KMS-11 (cell line): ENCODE measurements around the gene PAQR4.

Source experiments
- H2AFZ ChIP-seq: fragments of 200-600 bp; sonication (generic); 2 replicates; pipeline ENCODE4 v1.6.1; 2016; ENCODE audit warnings: antibody characterized with exemption, mixed run types, low read depth
- H3K27ac ChIP-seq: fragments of 200-600 bp; sonication (generic); 2 replicates; pipeline ENCODE4 v1.6.1; 2016; ENCODE audit warnings: mild to moderate bottlenecking, mixed run types
- H3K27me3 ChIP-seq: fragments of 200-600 bp; sonication (generic); 2 replicates; pipeline ENCODE4 v1.6.1; 2017; ENCODE audit warnings: mild to moderate bottlenecking, low read depth, mixed run types, moderate library complexity; ENCODE audit not compliant: insufficient read depth
- H3K36me3 ChIP-seq: fragments of 200-600 bp; sonication (generic); 2 replicates; pipeline ENCODE4 v1.6.1; 2017; ENCODE audit warnings: mild to moderate bottlenecking, mixed run types; ENCODE audit not compliant: insufficient read depth
- H3K4me1 ChIP-seq: fragments of 200-600 bp; sonication (generic); 2 replicates; pipeline ENCODE4 v1.6.1; 2016; ENCODE audit warnings: mild to moderate bottlenecking, low read depth, mixed run types; ENCODE audit not compliant: poor library complexity, severe bottlenecking
- H3K4me2 ChIP-seq: fragments of 200-600 bp; sonication (generic); 2 replicates; pipeline ENCODE4 v1.7.0; 2016; ENCODE audit warnings: mild to moderate bottlenecking, mixed run types
- H3K4me3 ChIP-seq: fragments of 200-600 bp; sonication (generic); IDR thresholded peaks from 2 replicates; pipeline ENCODE4 v1.6.1; 2017; ENCODE audit warnings: low read depth, low read length, mixed read lengths; ENCODE audit not compliant: insufficient read depth
- H3K79me2 ChIP-seq: fragments of 200-600 bp; sonication (generic); 2 replicates; pipeline ENCODE4 v1.6.1; 2016; ENCODE audit warnings: low read depth, mixed run types; ENCODE audit not compliant: insufficient read depth
- H3K9ac ChIP-seq: fragments of 200-600 bp; sonication (generic); 2 replicates; pipeline ENCODE4 v1.6.1; 2016; ENCODE audit warnings: mild to moderate bottlenecking, mixed run types
- H4K20me1 ChIP-seq: fragments of 200-600 bp; sonication (generic); 2 replicates; pipeline ENCODE4 v1.6.1; 2016; ENCODE audit warnings: mild to moderate bottlenecking, mixed run types; ENCODE audit not compliant: insufficient read depth
- TF ChIP-seq, protein P1 (sequence below): fragments of 200-600 bp; sonication (generic); conservative IDR thresholded peaks from 2 replicates; pipeline ENCODE4 v1.6.1; 2017; ENCODE audit warnings: low read depth, mild to moderate bottlenecking, antibody characterized with exemption, low read length, moderate library complexity, mixed read lengths

PAQR4 gene

DNA sequence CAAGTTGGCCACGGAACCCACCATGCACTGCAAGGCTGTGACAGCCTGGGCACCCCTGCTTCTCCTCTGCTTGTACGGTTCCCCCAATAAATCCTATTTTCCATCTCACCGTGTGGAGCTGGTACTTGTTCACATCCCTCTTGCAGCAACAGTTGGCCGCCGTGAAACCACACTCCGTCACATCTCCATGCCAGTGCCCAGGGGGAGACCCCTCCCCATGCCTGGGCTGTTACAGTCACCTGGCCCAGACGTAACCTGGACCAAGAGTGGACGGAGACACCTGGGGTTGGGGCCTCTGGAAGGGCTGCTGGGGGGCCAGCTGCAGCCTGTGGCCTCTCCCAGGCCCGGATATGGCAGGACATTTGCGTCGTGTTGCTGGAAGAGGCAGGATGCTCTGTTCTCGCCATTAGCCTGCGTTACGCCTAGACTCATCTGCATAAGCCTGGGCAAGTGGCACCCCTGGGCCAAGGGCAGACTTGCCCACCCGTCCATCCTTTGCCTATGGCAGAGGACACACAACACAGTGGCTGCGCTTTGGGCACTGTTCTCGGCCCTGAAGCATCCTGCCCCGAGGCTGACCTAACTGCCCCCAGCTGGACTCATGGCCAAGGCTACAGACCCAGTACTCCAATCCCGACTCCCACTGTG is 19.3 kb upstream of the PAQR4 start:
- no peak overlapping the region for H3K4me3 ChIP-seq
- no peak overlapping the region for H2AFZ ChIP-seq
- no peaks in the 10 kb centered on the region for H3K79me2 ChIP-seq
- no peaks in the 10 kb centered on the region for H4K20me1 ChIP-seq
- no peak overlapping the region for H3K4me2 ChIP-seq
- TF ChIP-seq, protein P1, sequence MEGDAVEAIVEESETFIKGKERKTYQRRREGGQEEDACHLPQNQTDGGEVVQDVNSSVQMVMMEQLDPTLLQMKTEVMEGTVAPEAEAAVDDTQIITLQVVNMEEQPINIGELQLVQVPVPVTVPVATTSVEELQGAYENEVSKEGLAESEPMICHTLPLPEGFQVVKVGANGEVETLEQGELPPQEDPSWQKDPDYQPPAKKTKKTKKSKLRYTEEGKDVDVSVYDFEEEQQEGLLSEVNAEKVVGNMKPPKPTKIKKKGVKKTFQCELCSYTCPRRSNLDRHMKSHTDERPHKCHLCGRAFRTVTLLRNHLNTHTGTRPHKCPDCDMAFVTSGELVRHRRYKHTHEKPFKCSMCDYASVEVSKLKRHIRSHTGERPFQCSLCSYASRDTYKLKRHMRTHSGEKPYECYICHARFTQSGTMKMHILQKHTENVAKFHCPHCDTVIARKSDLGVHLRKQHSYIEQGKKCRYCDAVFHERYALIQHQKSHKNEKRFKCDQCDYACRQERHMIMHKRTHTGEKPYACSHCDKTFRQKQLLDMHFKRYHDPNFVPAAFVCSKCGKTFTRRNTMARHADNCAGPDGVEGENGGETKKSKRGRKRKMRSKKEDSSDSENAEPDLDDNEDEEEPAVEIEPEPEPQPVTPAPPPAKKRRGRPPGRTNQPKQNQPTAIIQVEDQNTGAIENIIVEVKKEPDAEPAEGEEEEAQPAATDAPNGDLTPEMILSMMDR = no peak
- H3K4me1 ChIP-seq = peaks cover 27% of the 10 kb centered on the region
- no peak overlapping the region for H3K27ac ChIP-seq
- no peaks in the 10 kb centered on the region for H3K36me3 ChIP-seq
- H3K9ac ChIP-seq = no peak overlapping the region
- H3K27me3 ChIP-seq = peaks cover 26% of the 10 kb centered on the region

DNA sequence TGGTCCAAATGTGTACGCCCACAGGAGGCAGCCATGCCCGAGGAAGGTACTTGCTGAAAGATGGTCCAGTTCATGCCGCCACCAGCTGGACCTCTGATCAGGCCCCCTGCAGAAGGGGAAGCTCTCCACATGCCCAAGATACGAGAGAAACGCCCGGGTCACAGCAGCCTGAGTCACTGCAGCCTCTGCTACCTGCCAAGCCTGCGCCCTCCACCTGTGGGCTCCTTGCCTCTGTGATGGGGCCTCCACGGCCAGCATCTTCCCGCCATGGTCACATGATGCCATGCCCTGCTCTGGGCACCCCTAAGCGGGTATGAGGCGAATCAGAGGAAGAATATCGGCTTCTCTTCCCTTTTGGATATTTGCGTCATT is 18.8 kb upstream of the PAQR4 start:
- no peaks in the 10 kb centered on the region for H3K36me3 ChIP-seq
- peaks cover 27% of the 10 kb centered on the region for H3K4me1 ChIP-seq
- H3K4me2 ChIP-seq = no peak overlapping the region
- TF ChIP-seq, protein P1 = no peak
- peaks cover 26% of the 10 kb centered on the region for H3K27me3 ChIP-seq
- H3K27ac ChIP-seq = no peak overlapping the region
- H4K20me1 ChIP-seq = no peaks in the 10 kb centered on the region
- H2AFZ ChIP-seq = no peak overlapping the region
- no peak overlapping the region for H3K9ac ChIP-seq
- no peaks in the 10 kb centered on the region for H3K79me2 ChIP-seq
- H3K4me3 ChIP-seq = no peak overlapping the region

DNA sequence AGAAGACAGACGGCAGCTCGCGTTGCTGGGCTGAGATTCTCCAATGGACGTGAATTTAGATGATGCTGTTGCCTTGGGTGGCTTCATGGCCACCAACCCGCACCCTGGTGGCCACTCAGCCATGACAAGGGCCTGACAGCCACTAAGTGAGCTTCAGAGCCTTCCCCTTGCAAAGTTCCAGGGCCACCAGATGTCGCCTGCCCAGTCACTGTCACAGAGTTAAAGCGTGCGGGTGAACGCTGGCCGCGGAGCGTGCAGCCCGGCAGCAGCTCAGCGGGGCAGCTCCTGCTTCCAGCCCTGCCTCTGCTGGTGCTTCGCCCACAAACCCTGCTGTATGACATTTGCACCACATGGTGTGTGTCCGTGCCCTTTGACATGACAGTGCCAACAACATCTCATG is 18.4 kb upstream of the PAQR4 start:
- Histone ChIP-seq H3K4me2 (no peak overlapping the region), H3K27me3 (peaks cover 26% of the 10 kb centered on the region), H3K4me1 (peaks cover 27% of the 10 kb centered on the region), H3K79me2 (no peaks in the 10 kb centered on the region), H3K36me3 (no peaks in the 10 kb centered on the region), H3K27ac (no peak overlapping the region), H3K4me3 (no peak overlapping the region), H4K20me1 (no peaks in the 10 kb centered on the region), H3K9ac (no peak overlapping the region), H2AFZ (no peak overlapping the region)
- TF ChIP-seq, protein P1 = no peak

DNA sequence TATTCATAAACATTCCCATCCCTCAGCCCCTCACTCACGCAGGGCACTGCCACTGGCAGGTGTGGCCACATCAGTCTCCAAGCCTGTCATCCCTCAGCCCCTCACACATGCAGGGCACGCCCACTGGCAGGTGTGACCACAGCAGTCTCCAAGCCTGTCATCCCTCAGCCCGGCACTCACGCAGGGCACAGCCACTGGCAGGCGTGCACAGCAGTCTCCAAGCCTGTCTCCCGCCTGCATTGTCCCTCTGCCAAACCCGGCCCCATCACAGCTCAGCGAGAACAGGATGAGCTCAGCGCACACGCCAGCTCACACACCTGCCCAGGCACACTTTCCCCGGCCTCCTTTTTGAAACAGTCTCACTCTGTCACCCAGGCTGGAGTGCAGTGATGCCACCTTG is 16.5 kb upstream of the PAQR4 start:
- Histone ChIP-seq H3K4me3 (no peak overlapping the region), H4K20me1 (no peaks in the 10 kb centered on the region), H3K4me2 (peak overlapping the region; percentile 34; the same call in 1 of the 2 replicates), H3K27me3 (peaks cover 30% of the 10 kb centered on the region), H3K79me2 (no peaks in the 10 kb centered on the region), H2AFZ (no peak overlapping the region; the same call in 1 of the 2 replicates), H3K27ac (no peak overlapping the region), H3K36me3 (no peaks in the 10 kb centered on the region), H3K9ac (no peak overlapping the region), H3K4me1 (peaks cover 37% of the 10 kb centered on the region)
- TF ChIP-seq, protein P1 = no peak
